Measurements from ENCODE around the gene ZMIZ2. TPM values are rescaled to one million over a fixed set of nuclear protein-coding genes. Genes with fewer than 3 reads are reported as not detected.

Gene ZMIZ2
- total and polyA plus RNA-seq, 4 donors = 4.4 to 11.6 (median 7.7) TPM

- peaks cover 9 to 49% (median 44%) of the 10 kb centered on the region in 4 donors for H3K4me1 ChIP-seq (ENCODE audit: control insufficient read depth in 4 of 4, insufficient read depth in 4 of 4, low read length in 3 of 4)
- no peaks in the 10 kb centered on the region for H3K27me3 ChIP-seq (ENCODE audit: control insufficient read depth in 4 of 4, insufficient read depth in 4 of 4, low read length in 3 of 4)
- H3K27ac ChIP-seq (ENCODE audit: low read depth in 1 of 2, low read length in 2 of 2) = peak overlapping the region; percentile 1 to 65
- peaks cover 4 to 24% (median 7%) of the 10 kb centered on the region in 4 donors for H3K36me3 ChIP-seq (ENCODE audit: control insufficient read depth in 4 of 4, insufficient read depth in 3 of 4, low read depth in 1 of 4, low read length in 3 of 4)
- no peak overlapping the region for H3K9ac ChIP-seq (ENCODE audit: low read depth in 1 of 2, low read length in 2 of 2)
- TF ChIP-seq FOXA2 (IDR thresholded peaks at IDR 0.05) (no peak), FOXA1 (IDR thresholded peaks at IDR 0.05) (no peak), EGR1 (IDR thresholded peaks at IDR 0.05; ENCODE audit: low read depth in 2 of 2) (no peak), HNF4A (conservative IDR thresholded peaks at IDR 0.05) (no peak), RXRA (IDR thresholded peaks at IDR 0.05) (no peak), RAD21 (IDR thresholded peaks at IDR 0.05) (no peak), ATF3 (IDR thresholded peaks at IDR 0.05) (no peak), TAF1 (conservative IDR thresholded peaks at IDR 0.05) (no peak), ZBTB33 (IDR thresholded peaks at IDR 0.05) (no peak), YY1 (IDR thresholded peaks at IDR 0.05) (no peak), HNF4G (IDR thresholded peaks at IDR 0.05) (no peak)
- TF ChIP-seq, protein P1, sequence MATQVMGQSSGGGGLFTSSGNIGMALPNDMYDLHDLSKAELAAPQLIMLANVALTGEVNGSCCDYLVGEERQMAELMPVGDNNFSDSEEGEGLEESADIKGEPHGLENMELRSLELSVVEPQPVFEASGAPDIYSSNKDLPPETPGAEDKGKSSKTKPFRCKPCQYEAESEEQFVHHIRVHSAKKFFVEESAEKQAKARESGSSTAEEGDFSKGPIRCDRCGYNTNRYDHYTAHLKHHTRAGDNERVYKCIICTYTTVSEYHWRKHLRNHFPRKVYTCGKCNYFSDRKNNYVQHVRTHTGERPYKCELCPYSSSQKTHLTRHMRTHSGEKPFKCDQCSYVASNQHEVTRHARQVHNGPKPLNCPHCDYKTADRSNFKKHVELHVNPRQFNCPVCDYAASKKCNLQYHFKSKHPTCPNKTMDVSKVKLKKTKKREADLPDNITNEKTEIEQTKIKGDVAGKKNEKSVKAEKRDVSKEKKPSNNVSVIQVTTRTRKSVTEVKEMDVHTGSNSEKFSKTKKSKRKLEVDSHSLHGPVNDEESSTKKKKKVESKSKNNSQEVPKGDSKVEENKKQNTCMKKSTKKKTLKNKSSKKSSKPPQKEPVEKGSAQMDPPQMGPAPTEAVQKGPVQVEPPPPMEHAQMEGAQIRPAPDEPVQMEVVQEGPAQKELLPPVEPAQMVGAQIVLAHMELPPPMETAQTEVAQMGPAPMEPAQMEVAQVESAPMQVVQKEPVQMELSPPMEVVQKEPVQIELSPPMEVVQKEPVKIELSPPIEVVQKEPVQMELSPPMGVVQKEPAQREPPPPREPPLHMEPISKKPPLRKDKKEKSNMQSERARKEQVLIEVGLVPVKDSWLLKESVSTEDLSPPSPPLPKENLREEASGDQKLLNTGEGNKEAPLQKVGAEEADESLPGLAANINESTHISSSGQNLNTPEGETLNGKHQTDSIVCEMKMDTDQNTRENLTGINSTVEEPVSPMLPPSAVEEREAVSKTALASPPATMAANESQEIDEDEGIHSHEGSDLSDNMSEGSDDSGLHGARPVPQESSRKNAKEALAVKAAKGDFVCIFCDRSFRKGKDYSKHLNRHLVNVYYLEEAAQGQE (IDR thresholded peaks at IDR 0.05) = no peak
- 84% methylated on average over 8 of the region's 8 CpGs for WGBS
- no peak overlapping the region for H3K4me3 ChIP-seq (ENCODE audit: low read depth in 1 of 3, low read length in 3 of 3)
- DNase-seq (ENCODE audit: low spot score) = peak; percentile 30
- H3K9me3 ChIP-seq (ENCODE audit: control insufficient read depth in 4 of 4, low read length in 3 of 4) = no peaks in the 10 kb centered on the region
Observed at GRCh38 chr7:44769376-44769775, 20.7 kb downstream of the ZMIZ2 start.

- DNase-seq (ENCODE audit: low spot score) = peak; percentile 23
- Histone ChIP-seq H3K9me3 (ENCODE audit: control insufficient read depth in 4 of 4, low read length in 3 of 4) (no peaks in the 10 kb centered on the region), H3K9ac (ENCODE audit: low read depth in 1 of 2, low read length in 2 of 2) (peak overlapping the region in 1 of 2 donors; percentile 31), H3K36me3 (ENCODE audit: control insufficient read depth in 4 of 4, insufficient read depth in 3 of 4, low read depth in 1 of 4, low read length in 3 of 4) (peaks cover 4 to 22% (median 7%) of the 10 kb centered on the region in 4 donors), H3K27me3 (ENCODE audit: control insufficient read depth in 4 of 4, insufficient read depth in 4 of 4, low read length in 3 of 4) (no peaks in the 10 kb centered on the region), H3K4me1 (ENCODE audit: control insufficient read depth in 4 of 4, insufficient read depth in 4 of 4, low read length in 3 of 4) (peaks cover 9 to 45% (median 42%) of the 10 kb centered on the region in 4 donors), H3K27ac (ENCODE audit: low read depth in 1 of 2, low read length in 2 of 2) (peak overlapping the region; percentile 1 to 65), H3K4me3 (ENCODE audit: low read depth in 1 of 3, low read length in 3 of 3) (no peak overlapping the region)
- peak in 1 of 2 donors; percentile 35 for TF ChIP-seq RAD21 (IDR thresholded peaks at IDR 0.05)
- peak; percentile 19 to 66 for TF ChIP-seq RXRA (IDR thresholded peaks at IDR 0.05)
- no peak for TF ChIP-seq JUND (IDR thresholded peaks at IDR 0.05)
- TF ChIP-seq HNF4A (conservative IDR thresholded peaks at IDR 0.05) = peak; percentile 34 to 42
- TF ChIP-seq SP1 (IDR thresholded peaks at IDR 0.05) = peak; percentile 25
- TF ChIP-seq HNF4G (IDR thresholded peaks at IDR 0.05) = no peak
- TF ChIP-seq FOXA2 (IDR thresholded peaks at IDR 0.05) = no peak
- WGBS = 15% methylated on average over 10 of the region's 10 CpGs
Observed at GRCh38 chr7:44769776-44770294, 21.2 kb downstream of the ZMIZ2 start.
